K562 (cell line): ENCODE results near the gene PHC1. TPM values are rescaled to one million over a fixed set of nuclear protein-coding genes. Genes with fewer than 3 reads are reported as not detected.

Experiments
- ATAC-seq: fragments of 200-7000 bp; cut with Tn5 transposase; 3 replicates; pipeline ENCODE4 v1.9.1; 2020; ENCODE audit warnings: moderate library complexity
- BruUV-seq: library from RNA; stranded (reverse); fragments of 400-500 nt; replicated peaks from 2 replicates; lab custom pipeline; 2021; lab: Mats Ljungman, UMichigan
- CTCF ChIA-PET: fragments of 300-600 bp; formaldehyde crosslinking; extraction: SDS; loops from one replicate; lab custom pipeline; 2021; ENCODE audit warnings: low intra/inter-chr PET ratio; lab: Yijun Ruan, JAX
- POLR2A ChIA-PET: fragments of 300-600, 350-650 bp; sonication (Branson Sonifier 250); formaldehyde crosslinking; extraction: SDS; loops from one replicate; lab custom pipeline; 2021; ENCODE audit warnings: antibody characterized with exemption, inconsistent platforms; lab: Yijun Ruan, JAX
- DNase-seq, 4 experiments: peaks; one replicate each; pipeline versions ENCODE4 v3.0.0 to v3.0.0-alpha.2; 2011 to 2018; ENCODE audit warnings: low spot score in 3 of 4, mixed read lengths in 3 of 4; ENCODE audit errors: extremely low read depth in 1 of 4
- FAIRE-seq: peaks from 2 replicates; lab custom pipeline; 2011; peaks lifted over from hg19 to GRCh38; lab: Jason Lieb, UNC
- H2AFZ ChIP-seq: 2 replicates; pipeline ENCODE4 v1.6.0; 2011; ENCODE audit warnings: low read depth, low read length, control low read depth, inconsistent platforms
- H3K27ac ChIP-seq: fragments of 200-600 bp; 3 replicates; pipeline ENCODE4 v1.8.0; 2011; ENCODE audit warnings: low read depth, mild to moderate bottlenecking, control low read depth, inconsistent platforms, low read length, moderate library complexity, mixed read lengths; ENCODE audit errors: extremely low read depth
- H3K27me3 ChIP-seq, 2 experiments: fragments of 300-600 bp in 1 of 2; 2 replicates in 1 of 2; 3 replicates in 1 of 2; pipeline versions ENCODE4 v1.6.0 to v1.8.0; 2011; ENCODE audit warnings: inconsistent platforms in 2 of 2, low read length in 2 of 2, mild to moderate bottlenecking in 1 of 2, mixed read lengths in 1 of 2, moderate library complexity in 1 of 2; ENCODE audit not compliant: control insufficient read depth in 2 of 2, insufficient read depth in 2 of 2
- H3K36me3 ChIP-seq: fragments of 300-600 bp; 3 replicates; pipeline ENCODE4 v1.8.0; 2011; ENCODE audit warnings: mild to moderate bottlenecking, low read length, inconsistent platforms; ENCODE audit not compliant: control insufficient read depth, insufficient read depth
- H3K4me1 ChIP-seq, 2 experiments: fragments of 200-600 bp in 1 of 2; replicated peaks in 1 of 2; 2 replicates in 1 of 2; 3 replicates in 1 of 2; pipeline versions ENCODE4 v1.5.1 to v1.8.0; 2011; ENCODE audit warnings: inconsistent platforms in 2 of 2, low read length in 2 of 2, mild to moderate bottlenecking in 1 of 2, mixed read lengths in 1 of 2, moderate library complexity in 1 of 2; ENCODE audit not compliant: control insufficient read depth in 2 of 2, insufficient read depth in 2 of 2
- H3K4me2 ChIP-seq: 2 replicates; pipeline ENCODE4 v1.6.1; 2011; ENCODE audit warnings: low read length, control low read depth, inconsistent platforms, mixed read lengths; ENCODE audit not compliant: insufficient read depth
- H3K4me3 ChIP-seq: fragments of 200-600 bp; sonication (generic), shearing (Covaris generic); 2 replicates; pipeline ENCODE4 v1.5.1; 2016; ENCODE audit warnings: control low read depth, inconsistent platforms
- H3K79me2 ChIP-seq: fragments of 200-600 bp; 3 replicates; pipeline ENCODE4 v1.8.0; 2011; ENCODE audit warnings: low read length, inconsistent platforms; ENCODE audit not compliant: control insufficient read depth, insufficient read depth
- H3K9ac ChIP-seq, 2 experiments: 2 replicates each; pipeline versions ENCODE4 v1.6.0 to v1.6.1; 2011; ENCODE audit warnings: low read depth in 2 of 2, low read length in 2 of 2, control low read depth in 1 of 2, inconsistent platforms in 1 of 2, mild to moderate bottlenecking in 1 of 2, mixed read lengths in 1 of 2; ENCODE audit not compliant: insufficient read depth in 1 of 2
- H3K9me1 ChIP-seq: one replicate; pipeline ENCODE4 v1.6.0; 2011; ENCODE audit warnings: inconsistent platforms, mild to moderate bottlenecking, low read length, moderate library complexity; ENCODE audit not compliant: control insufficient read depth, insufficient read depth
- H3K9me3 ChIP-seq: replicated peaks from 2 replicates; pipeline ENCODE4 v1.5.1; 2011; ENCODE audit warnings: low read depth, low read length, inconsistent platforms; ENCODE audit not compliant: control insufficient read depth, insufficient read depth
- H4K20me1 ChIP-seq: replicated peaks from 2 replicates; pipeline ENCODE4 v1.6.1; 2011; ENCODE audit warnings: low read length, inconsistent platforms, mixed read lengths; ENCODE audit not compliant: control insufficient read depth, insufficient read depth
- KLF13 ChIP-seq: fragments of 450-650 bp; IDR thresholded peaks from 2 replicates; pipeline ENCODE4 v1.6.1; 2016; ENCODE audit warnings: missing genetic modification characterization, low read depth, mild to moderate bottlenecking, missing compliant biosample characterization, moderate library complexity, borderline replicate concordance
- SPI1 ChIP-seq: IDR thresholded peaks from 2 replicates; pipeline ENCODE4 v1.6.1; 2011; ENCODE audit warnings: low read depth, low read length, control low read depth, borderline replicate concordance
- ZFP36 ChIP-seq: fragments of 150-350 bp; IDR thresholded peaks from 2 replicates; pipeline ENCODE4 v1.6.1; 2018; ENCODE audit warnings: low read length, low read depth; ENCODE audit not compliant: partially characterized antibody
- ZFX ChIP-seq: sonication (generic); formaldehyde crosslinking; IDR thresholded peaks from 2 replicates; pipeline ENCODE4 v1.8.0; 2022; ENCODE audit warnings: mild to moderate bottlenecking, missing genetic modification reagents, moderate library complexity
- ZNF766 ChIP-seq: fragments of 200-800 bp; sonication (Bioruptor generic); conservative IDR thresholded peaks from 2 replicates; pipeline ENCODE4 v1.6.1; 2016; ENCODE audit warnings: missing genetic modification characterization, missing compliant biosample characterization
- WGBS: fragments of 100-300 bp; shearing (Covaris generic); methylation state at CpG from one replicate; pipeline ENCODE4 v1.1.6; 2016; ENCODE audit warnings: low coverage, mixed read lengths; ENCODE audit not compliant: insufficient coverage; ENCODE audit errors: missing lambda C conversion rate; 5-methylcytosine and 5-hydroxymethylcytosine counted together
- in situ Hi-C: fragments of 300-500 bp; cut with MboI; formaldehyde crosslinking; loops from 4 replicates; pipeline ENCODE4 v1.15.0; 2018; ENCODE audit warnings: inconsistent platforms, mixed read lengths
- intact Hi-C: fragments of 100-400 bp; cut with micrococcal nuclease; formaldehyde crosslinking; loops from 2 replicates; pipeline ENCODE4 v1.14.2; 2022
- polyA plus RNA-seq, 8 experiments: library from polyadenylated mRNA; depleted of rRNA in 4 of 8; stranded (reverse) in 5 of 8; unstranded in 3 of 8; fragments of >200 nt; fragmentation: Nextera tagmentation in 2 of 8; fragmentation: Illumina TruSeq in 1 of 8; extraction: Ambion mirVana in 2 of 8; extraction: Trizol in 1 of 8; gene quantifications; 2 replicates each; pipeline versions ENCODE4 v1.2.1 to v1.2.3, GENCODE V29; 2011 to 2014; ENCODE audit warnings: inconsistent platforms in 1 of 8, missing spikeins in 1 of 8
- total RNA-seq, 7 experiments: library from RNA; depleted of rRNA in 6 of 7; stranded (reverse); fragments of >200 nt in 6 of 7; fragmentation: Illumina TruSeq in 2 of 7; extraction: Trizol in 2 of 7; gene quantifications; 2 replicates each; pipeline versions ENCODE4 v1.2.1 to v1.2.3, GENCODE V29; 2011 to 2021; ENCODE audit warnings: low replicate concordance in 1 of 7
- TF ChIP-seq, protein P1 (sequence below): fragments of 250-450 bp; sonication (Bioruptor Pico); IDR thresholded peaks from 2 replicates; pipeline ENCODE4 v1.8.0; 2022; ENCODE audit warnings: inconsistent platforms

PHC1 gene
- total and polyA plus RNA-seq, 9 of the 15 experiments (the other 6 are each of a cell fraction or from before 2014, with no cell fraction given): 1.9 to 13.7 (median 6.9) TPM

DNA sequence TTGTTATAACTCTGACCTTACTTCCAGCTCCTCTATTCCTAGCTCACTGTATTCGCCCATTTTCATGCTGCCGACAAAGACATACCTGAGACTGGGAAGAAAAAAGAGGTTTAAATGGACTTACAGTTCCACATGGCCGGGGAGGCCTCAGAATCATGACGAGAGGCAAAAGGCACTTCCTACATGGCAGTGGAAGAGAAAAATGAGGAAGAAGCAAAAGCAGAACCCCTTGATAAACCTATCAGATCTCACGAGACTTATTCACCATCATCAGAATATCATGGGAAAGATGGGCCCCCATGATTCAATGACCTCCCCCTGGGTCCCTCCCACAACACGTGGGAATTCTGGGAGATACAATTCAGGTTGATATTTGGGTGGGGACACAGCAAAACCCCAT, 14.5 kb upstream of the PHC1 start:
- FAIRE-seq: no peak
- Histone ChIP-seq H3K9ac (no peak overlapping the region), H3K27me3 (no peaks in the 10 kb centered on the region), H3K79me2 (no peaks in the 10 kb centered on the region), H2AFZ (peak overlapping the region; percentile 72; the same call in 1 of the 2 replicates), H3K4me3 (no peak overlapping the region), H3K4me2 (no peak overlapping the region), H4K20me1 (no peaks in the 10 kb centered on the region), H3K4me1 (no peaks in the 10 kb centered on the region; a peak in 1 of 5 replicates), H3K27ac (no peak overlapping the region), H3K9me3 (no peaks in the 10 kb centered on the region), H3K9me1 (no peaks in the 10 kb centered on the region), H3K36me3 (no peaks in the 10 kb centered on the region)
- intact Hi-C loops: loop anchor here (10.0 kb wide), 1 partner anchor 145 kb away; no protein-coding TSS in a partner anchor
- no peak for ATAC-seq
- CTCF ChIA-PET: no interaction called here
- BruUV-seq: no TSS peak
- in situ Hi-C loops: no loop called here
- DNase-seq: no peak
- TF ChIP-seq ZNF766 (CRISPR knock-in tag) (peak; percentile 70), ZFP36 (peak; percentile 59), KLF13 (tag) (no peak), SPI1 (peak; percentile 68; the same call in 1 of the 2 replicates), ZFX (CRISPR knock-in tag) (peak; percentile 35; the same call in 1 of the 2 replicates)
- TF ChIP-seq, protein P1, sequence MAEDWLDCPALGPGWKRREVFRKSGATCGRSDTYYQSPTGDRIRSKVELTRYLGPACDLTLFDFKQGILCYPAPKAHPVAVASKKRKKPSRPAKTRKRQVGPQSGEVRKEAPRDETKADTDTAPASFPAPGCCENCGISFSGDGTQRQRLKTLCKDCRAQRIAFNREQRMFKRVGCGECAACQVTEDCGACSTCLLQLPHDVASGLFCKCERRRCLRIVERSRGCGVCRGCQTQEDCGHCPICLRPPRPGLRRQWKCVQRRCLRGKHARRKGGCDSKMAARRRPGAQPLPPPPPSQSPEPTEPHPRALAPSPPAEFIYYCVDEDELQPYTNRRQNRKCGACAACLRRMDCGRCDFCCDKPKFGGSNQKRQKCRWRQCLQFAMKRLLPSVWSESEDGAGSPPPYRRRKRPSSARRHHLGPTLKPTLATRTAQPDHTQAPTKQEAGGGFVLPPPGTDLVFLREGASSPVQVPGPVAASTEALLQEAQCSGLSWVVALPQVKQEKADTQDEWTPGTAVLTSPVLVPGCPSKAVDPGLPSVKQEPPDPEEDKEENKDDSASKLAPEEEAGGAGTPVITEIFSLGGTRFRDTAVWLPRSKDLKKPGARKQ (CRISPR knock-in tag): no peak
- POLR2A ChIA-PET: no interaction called here
- 36% methylated on average over 6 of the region's 6 CpGs for WGBS
